ENCODE results near the gene REEP6.
"Not testable (repeated sequence)": the region's sequence is repeated elsewhere in the genome, so short reads cannot be mapped to it uniquely, and the experiment has no call there.

The REEP6 gene

DNA sequence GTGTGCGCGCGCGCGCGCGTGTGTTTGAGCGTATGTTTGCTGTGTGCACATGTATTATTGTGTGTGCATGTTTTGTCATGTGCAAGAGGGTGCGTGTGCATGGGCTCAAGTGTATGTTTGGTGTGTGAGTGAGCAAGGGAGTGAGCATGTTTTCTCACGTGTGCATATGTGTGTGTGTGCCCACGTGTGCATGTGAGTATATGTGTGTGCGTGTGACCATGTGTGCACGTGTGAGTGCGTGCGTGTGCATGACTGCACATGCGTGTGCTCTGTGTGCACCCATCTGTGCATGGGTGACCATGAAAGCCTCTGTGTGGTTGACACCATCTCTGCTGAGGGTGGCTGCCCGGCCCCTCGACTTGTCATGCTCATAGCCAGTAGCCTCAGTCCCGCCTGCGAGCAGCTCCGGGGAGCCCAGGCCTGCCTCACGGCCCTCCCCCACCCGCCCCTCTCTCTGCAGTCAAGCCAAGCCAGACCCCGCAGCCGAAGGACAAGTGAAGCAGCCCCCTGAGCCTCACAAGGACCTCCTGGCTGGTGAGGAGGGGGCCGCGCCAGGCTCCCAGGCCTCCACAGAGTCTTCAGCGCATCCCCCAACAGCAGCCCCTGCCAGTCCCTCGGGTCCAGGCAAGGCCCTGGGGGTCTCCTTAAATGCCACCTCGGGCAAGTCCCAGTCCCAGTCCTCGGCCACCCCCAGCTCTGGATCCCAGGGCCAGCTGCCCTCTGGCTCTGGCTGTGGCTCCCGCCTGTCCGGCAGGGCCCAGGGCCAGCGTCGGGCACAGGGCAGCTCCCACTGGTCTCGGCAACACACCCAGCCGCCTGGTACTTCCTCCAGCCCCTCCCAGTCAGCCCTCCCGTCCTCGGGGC lies 6.0 kb downstream of the REEP6 start:
- peaks cover 8% of the 10 kb centered on the region for H3K9me3 ChIP-seq (ENCODE audit: severe bottlenecking)
- no peaks in the 10 kb centered on the region for H3K36me3 ChIP-seq
- TF ChIP-seq, protein P1, sequence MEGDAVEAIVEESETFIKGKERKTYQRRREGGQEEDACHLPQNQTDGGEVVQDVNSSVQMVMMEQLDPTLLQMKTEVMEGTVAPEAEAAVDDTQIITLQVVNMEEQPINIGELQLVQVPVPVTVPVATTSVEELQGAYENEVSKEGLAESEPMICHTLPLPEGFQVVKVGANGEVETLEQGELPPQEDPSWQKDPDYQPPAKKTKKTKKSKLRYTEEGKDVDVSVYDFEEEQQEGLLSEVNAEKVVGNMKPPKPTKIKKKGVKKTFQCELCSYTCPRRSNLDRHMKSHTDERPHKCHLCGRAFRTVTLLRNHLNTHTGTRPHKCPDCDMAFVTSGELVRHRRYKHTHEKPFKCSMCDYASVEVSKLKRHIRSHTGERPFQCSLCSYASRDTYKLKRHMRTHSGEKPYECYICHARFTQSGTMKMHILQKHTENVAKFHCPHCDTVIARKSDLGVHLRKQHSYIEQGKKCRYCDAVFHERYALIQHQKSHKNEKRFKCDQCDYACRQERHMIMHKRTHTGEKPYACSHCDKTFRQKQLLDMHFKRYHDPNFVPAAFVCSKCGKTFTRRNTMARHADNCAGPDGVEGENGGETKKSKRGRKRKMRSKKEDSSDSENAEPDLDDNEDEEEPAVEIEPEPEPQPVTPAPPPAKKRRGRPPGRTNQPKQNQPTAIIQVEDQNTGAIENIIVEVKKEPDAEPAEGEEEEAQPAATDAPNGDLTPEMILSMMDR (IDR thresholded peaks at IDR 0.05; ENCODE audit: low read depth, low read length) = no peak
- DNase-seq = no peak
- no peak overlapping the region for H3K4me3 ChIP-seq (ENCODE audit: low read depth, low read length)
- H3K27me3 ChIP-seq (ENCODE audit: insufficient read depth, low read depth, severe bottlenecking) = no peaks in the 10 kb centered on the region
- H3K27ac ChIP-seq = no peak overlapping the region

DNA sequence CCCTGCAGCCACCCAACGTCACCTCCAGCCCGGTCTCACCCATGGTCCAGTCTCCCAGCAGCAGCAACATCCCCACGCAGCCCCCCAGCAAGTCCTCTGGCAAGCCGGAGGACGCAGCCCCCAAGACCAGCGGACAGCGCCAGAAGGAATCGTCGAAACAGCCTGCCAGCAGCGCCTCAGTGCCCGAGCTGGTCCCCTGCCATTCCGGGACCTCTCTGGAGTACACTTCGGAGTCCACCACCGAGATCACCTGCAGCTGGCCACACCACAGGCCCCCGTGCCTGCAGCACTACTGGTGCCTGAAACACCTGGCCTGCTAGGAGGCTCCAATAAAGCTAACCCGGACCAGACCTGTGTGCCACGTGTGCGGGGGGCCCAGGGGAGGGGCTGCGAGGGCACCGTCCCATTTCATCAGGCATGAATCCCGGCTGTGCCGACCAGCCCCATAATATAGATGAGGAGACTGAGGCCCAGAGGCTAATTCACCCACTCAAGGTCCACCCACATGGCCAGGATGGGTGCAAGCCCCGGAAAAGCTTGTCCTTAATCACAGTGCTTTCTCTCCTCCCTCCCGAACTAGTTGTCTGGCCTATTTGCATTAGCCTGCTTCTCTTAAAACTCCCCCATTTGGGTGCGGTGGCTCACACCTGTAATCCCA lies 6.7 kb downstream of the REEP6 start:
- H3K36me3 ChIP-seq = no peaks in the 10 kb centered on the region
- H3K27me3 ChIP-seq (ENCODE audit: insufficient read depth, low read depth, severe bottlenecking) = no peaks in the 10 kb centered on the region
- TF ChIP-seq, protein P1 (IDR thresholded peaks at IDR 0.05; ENCODE audit: low read depth, low read length) = no peak
- DNase-seq = no peak
- peaks cover 8% of the 10 kb centered on the region for H3K9me3 ChIP-seq (ENCODE audit: severe bottlenecking)
- H3K27ac ChIP-seq = peak overlapping the region; percentile 84
- H3K4me3 ChIP-seq (ENCODE audit: low read depth, low read length) = no peak overlapping the region

DNA sequence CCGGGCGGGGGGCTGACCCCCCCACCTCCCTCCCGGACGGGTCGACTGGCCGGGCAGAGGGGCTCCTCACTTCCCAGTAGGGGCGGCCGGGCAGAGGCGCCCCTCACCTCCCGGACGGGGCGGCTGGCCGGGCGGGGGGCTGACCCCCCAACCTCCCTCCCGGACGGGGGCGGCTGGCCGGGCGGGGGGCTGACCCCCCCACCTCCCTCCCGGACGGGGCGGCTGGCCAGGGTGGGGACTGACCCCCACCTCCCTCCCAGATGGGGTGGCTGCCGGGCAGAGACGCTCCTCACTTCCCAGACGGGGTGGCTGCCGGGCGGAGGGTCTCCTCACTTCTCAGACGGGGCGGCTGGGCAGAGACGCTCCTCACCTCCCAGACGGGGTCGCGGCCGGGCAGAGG lies 8.2 kb downstream of the REEP6 start:
- H3K27me3 ChIP-seq (ENCODE audit: insufficient read depth, low read depth, severe bottlenecking); H3K36me3 ChIP-seq; H3K9me3 ChIP-seq (ENCODE audit: severe bottlenecking); DNase-seq; H3K27ac ChIP-seq; H3K4me3 ChIP-seq (ENCODE audit: low read depth, low read length): not testable (repeated sequence)

DNA sequence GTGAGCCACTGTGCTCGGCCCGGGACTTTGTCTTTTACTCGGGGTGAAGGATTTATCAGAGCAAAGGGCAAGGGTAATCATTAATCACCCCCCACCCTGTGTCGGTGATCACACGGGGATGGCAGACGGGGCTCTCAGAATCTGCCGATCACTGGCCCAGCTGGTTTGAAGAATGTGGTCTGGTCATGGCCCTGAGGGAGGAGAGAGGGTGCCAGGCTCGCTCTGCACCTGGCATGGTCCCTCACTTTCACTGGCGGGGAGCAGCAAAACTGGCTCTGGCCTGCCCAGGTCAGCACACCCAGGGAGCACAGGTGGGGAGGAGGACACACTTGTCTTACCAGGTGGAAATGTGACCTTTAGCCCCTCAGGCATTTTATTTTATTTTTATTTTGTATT lies 10.2 kb downstream of the REEP6 start:
- H3K27ac ChIP-seq = no peak overlapping the region
- no peaks in the 10 kb centered on the region for H3K36me3 ChIP-seq
- H3K27me3 ChIP-seq (ENCODE audit: insufficient read depth, low read depth, severe bottlenecking) = no peaks in the 10 kb centered on the region
- H3K9me3 ChIP-seq (ENCODE audit: severe bottlenecking) = peaks cover 8% of the 10 kb centered on the region
- no peak for DNase-seq
- no peak overlapping the region for H3K4me3 ChIP-seq (ENCODE audit: low read depth, low read length)
- TF ChIP-seq, protein P1 (IDR thresholded peaks at IDR 0.05; ENCODE audit: low read depth, low read length) = no peak

DNA sequence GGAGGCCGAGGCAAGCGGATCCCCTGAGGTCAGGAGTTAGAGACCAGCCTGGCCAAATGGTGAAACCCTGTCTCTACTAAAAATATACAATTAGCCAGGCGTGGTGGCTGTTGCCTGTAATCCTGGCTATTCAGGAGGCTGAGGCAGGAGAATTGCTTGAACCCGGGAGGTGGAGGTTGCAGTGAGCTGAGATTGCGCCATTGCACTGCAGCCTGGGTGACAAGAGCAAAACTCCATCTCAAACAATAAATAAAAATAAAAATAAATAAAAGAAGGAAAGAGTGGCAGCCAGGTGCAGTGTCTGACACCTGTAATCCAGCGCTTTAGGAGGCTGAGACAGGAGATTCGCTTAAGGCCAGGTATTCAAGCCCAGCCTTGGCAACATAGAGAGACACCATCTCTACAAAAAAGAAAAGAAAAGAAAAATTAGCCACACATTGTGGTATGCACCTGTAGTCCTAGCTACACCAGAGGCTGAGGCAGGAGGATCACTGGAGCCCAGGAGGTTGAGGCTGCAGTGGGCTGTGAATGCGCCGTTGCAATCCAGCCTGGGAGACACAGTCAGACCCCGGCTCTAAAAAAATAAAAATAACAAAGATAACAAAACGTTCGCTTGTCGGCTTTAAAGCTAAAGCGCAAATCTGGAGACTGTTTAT lies 11.6 kb downstream of the REEP6 start:
- Histone ChIP-seq H3K27me3 (ENCODE audit: insufficient read depth, low read depth, severe bottlenecking) (no peaks in the 10 kb centered on the region), H3K9me3 (ENCODE audit: severe bottlenecking) (peaks cover 8% of the 10 kb centered on the region), H3K27ac (peak overlapping the region; percentile 30), H3K4me3 (ENCODE audit: low read depth, low read length) (no peak overlapping the region), H3K36me3 (no peaks in the 10 kb centered on the region)
- TF ChIP-seq, protein P1 (IDR thresholded peaks at IDR 0.05; ENCODE audit: low read depth, low read length) = no peak
- DNase-seq = no peak

All from WERI-Rb-1 (cell line).